NCI-H510A (cell line): ENCODE results near the gene PGBD4.
"Not testable (repeated sequence)": the region's sequence is repeated elsewhere in the genome, so short reads cannot be mapped to it uniquely, and the experiment has no call there.

ENCODE experiments used
- DNase-seq: peaks from one replicate; lab custom pipeline; 2025; lab: John Stamatoyannopoulos, UW

PGBD4 gene

GRCh38 chr15:34114215-34114614 lies 12.3 kb downstream of the PGBD4 start:
- no peak for DNase-seq

DNA sequence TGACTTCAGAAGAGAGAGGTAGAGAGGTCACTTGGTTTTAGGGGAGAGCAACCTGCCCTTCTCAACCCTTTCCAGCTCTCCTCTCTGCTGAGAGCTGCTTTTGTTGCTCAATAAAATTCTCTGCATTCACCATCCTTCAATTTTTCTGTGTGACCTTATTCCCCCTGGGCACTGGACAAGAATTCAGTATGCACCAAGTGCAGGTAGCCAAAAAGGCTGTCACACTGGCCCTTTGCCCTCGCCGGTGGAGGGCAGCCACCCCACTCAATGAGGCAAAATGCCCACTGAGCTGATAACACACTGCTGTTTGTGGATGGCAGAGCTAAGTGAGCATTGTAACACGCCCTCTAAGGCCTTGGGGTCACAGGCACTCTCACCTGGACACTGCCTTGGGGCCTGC lies 12.9 kb downstream of the PGBD4 start:
- DNase-seq = no peak

DNA sequence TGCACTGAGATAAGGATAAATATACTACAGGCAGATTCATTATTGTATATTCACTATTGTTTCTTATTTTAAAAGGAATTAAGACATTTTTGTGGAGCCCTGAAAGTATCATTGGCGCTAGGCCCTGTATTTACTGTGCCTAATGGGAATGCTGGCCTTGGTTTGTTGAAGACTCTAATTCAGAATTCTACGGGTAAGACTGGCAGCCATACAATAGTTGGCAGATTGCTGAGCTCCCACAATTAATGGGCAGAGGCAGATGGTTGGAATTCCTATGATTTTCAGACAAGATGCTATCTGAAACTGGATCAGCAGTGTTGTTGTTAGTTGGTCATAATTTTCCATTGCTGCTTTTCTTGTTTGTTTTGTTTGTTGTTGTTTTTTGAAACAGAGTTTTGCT lies 14.7 kb downstream of the PGBD4 start:
- DNase-seq = no peak

GRCh38 chr15:34119291-34119690 lies 17.4 kb downstream of the PGBD4 start:
- no peak for DNase-seq

GRCh38 chr15:34120420-34120819 lies 18.5 kb downstream of the PGBD4 start:
- DNase-seq = not testable (repeated sequence)

DNA sequence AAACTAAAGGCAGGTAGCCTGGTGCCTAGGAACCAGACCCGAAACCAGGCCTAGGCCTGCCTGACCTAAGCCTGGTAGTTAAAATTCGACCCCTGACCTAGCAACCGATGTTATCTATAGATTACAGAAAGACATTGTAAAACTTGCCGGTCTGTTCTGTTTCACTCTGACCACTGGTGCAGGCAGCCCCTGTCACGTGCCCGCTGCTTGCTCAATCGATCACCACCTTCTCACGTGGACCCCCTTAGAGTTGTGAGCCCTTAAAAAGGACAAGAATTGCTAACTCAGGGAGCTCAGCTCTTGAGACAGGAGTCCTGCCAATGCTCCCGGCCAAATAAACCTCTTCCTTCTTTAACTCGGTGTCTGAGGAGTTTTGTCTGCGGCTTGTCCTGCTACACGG lies 19.9 kb downstream of the PGBD4 start:
- DNase-seq = not testable (repeated sequence)

GRCh38 chr15:34122771-34123183 lies 20.9 kb downstream of the PGBD4 start:
- DNase-seq = no peak

- DNase-seq = no peak
Observed at GRCh38 chr15:34124651-34125050, 22.8 kb downstream of the PGBD4 start.

DNA sequence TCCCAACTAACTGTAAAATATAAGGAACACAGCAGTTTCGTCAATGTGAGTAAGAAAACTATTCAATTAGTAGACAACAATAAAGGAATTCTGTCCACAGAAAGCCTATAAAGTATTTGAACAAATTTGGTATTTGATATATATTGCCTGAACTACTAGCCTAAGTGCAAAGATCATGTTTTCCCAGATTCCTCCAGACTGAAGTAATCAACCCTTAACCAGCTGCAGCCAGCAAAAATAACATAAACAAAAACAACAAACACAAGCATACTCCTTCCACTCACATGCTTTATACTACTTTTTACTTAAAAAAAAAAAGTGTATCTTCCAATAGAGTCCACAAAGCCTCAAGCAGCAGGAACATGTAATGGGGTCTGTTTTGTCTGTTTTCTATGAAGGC lies 24.1 kb downstream of the PGBD4 start:
- no peak for DNase-seq

GRCh38 chr15:34126522-34126921 lies 24.6 kb downstream of the PGBD4 start:
- no peak for DNase-seq

GRCh38 chr15:34128898-34129297 lies 27.0 kb downstream of the PGBD4 start:
- no peak for DNase-seq

DNA sequence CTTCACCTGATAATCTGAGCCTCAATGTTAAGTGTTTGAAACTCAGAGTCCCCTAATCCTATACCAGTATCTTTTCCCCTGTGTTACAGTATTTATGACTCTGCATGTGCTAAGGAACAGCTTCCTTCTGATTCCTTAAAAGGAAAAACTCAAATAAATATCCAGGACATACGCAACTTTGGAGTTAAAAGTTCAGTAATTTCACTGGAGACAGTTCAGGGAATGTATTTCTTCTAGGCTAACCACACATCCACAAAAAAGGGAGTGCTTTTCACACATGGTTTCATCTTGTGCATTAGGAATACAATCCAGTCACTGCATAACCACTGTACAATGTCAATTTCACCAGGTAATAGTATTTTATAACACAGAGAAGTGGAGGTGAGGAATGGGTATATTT lies 31.0 kb downstream of the PGBD4 start:
- no peak for DNase-seq

DNA sequence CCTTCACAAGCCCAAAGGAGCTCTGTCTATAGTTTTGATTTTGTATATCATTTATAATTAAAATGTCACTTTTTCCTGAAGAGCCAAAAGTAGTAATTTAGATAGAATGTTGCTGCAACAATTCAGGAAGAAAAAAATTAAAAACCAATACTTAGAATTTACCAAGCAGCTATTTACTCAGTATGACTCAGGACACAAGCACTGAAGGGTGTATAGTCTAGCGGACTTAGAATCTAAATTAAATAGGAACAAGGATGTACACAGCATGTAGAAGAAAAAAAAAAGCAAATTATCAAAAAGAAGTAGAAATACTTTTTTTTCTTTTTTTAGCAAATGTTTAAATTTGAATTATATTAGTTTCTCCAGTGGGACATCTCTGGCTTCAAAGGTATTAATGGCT lies 31.6 kb downstream of the PGBD4 start:
- DNase-seq = no peak

GRCh38 chr15:34147371-34148140 lies 45.7 kb downstream of the PGBD4 start:
- no peak for DNase-seq

DNA sequence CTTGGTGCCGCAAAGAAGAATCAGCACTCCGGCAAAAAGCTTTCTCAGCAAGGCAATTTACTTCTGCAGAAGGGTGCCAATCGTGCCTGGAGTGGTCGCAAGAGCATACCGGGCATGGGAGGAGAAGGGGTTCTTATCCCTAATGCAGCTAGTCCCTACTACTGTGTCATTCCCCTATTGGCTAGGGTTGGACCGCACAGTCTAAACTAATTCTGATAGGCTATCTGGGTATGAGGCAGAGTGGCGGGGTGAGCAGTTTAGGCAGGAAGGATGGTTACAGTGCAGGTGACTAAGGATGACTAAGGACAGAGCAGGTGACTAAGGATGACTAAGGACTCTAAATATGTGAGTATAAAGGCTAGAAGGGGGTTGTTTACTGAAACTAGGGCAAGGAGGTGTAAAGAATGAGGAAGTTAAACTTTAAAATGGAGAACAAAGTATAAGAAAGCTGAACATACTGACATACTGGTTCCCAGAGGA lies 52.9 kb downstream of the PGBD4 start:
- DNase-seq = no peak

- no peak for DNase-seq
Observed at GRCh38 chr15:34155859-34156258, 54.0 kb downstream of the PGBD4 start.
